Measurements from ENCODE around the gene SELENOI.
"Not testable (repeated sequence)": the region's sequence is repeated elsewhere in the genome, so short reads cannot be mapped to it uniquely, and the experiment has no call there.

SELENOI gene

GRCh38 chr2:26326514-26326913 is 19.4 kb upstream of the SELENOI start:
- no peak for FAIRE-seq
- DNase-seq (ENCODE audit: low spot score), result no peak

GRCh38 chr2:26327291-26328272 is 18.4 kb upstream of the SELENOI start:
- FAIRE-seq (no peak), DNase-seq (ENCODE audit: low spot score) (no peak)

GRCh38 chr2:26329083-26329482 is 16.9 kb upstream of the SELENOI start:
- not testable (repeated sequence) for FAIRE-seq; DNase-seq (ENCODE audit: low spot score)

GRCh38 chr2:26330114-26330549 is 15.8 kb upstream of the SELENOI start:
- DNase-seq (ENCODE audit: low spot score), result peak; percentile 67
- peak; percentile 89 for FAIRE-seq

- no peak for FAIRE-seq
- no peak for DNase-seq (ENCODE audit: low spot score)
Measured at GRCh38 chr2:26330604-26331003, 15.3 kb upstream of the SELENOI start.

- DNase-seq (ENCODE audit: low spot score); FAIRE-seq: not testable (repeated sequence)
Measured at GRCh38 chr2:26331321-26331720, 14.6 kb upstream of the SELENOI start.

GRCh38 chr2:26333293-26333692 is 12.7 kb upstream of the SELENOI start:
- DNase-seq (ENCODE audit: low spot score) (peak; percentile 43), FAIRE-seq (no peak)

- no peak for FAIRE-seq
Measured at GRCh38 chr2:26335231-26335630, 10.7 kb upstream of the SELENOI start.

GRCh38 chr2:26336719-26337118 is 9.2 kb upstream of the SELENOI start:
- no peak for FAIRE-seq
- no peak for DNase-seq (ENCODE audit: low spot score)

More at GRCh38 chr2:26335231-26335630, 10.7 kb upstream of the SELENOI start:
- DNase-seq (ENCODE audit: low spot score), result no peak

GRCh38 chr2:26337298-26337697 is 8.6 kb upstream of the SELENOI start:
- FAIRE-seq, result no peak
- DNase-seq (ENCODE audit: low spot score), result no peak

- no peak for DNase-seq (ENCODE audit: low spot score)
- no peak for FAIRE-seq
Measured at GRCh38 chr2:26340831-26341230, 5.1 kb upstream of the SELENOI start.

GRCh38 chr2:26344581-26345282 is 1.2 kb upstream of the SELENOI start:
- DNase-seq (ENCODE audit: low spot score), result peak; percentile 50
- FAIRE-seq, result no peak

- FAIRE-seq (no peak), DNase-seq (ENCODE audit: low spot score) (no peak)
Measured at GRCh38 chr2:26345283-26345544, 729 bp upstream of the SELENOI start.

GRCh38 chr2:26346454-26347053 is 611 bp downstream of the SELENOI start, which contains the start of gene ADGRF3:
Gene ADGRF3, minus strand, starts transcription at chr2:26346789. Its CDS starts 555 bp downstream, at chr2:26346234.
- no peak for FAIRE-seq
- peak; percentile 55 for DNase-seq (ENCODE audit: low spot score)

- FAIRE-seq (no peak), DNase-seq (ENCODE audit: low spot score) (no peak)
Measured at GRCh38 chr2:26347286-26347865, 1.4 kb downstream of the SELENOI start.

GRCh38 chr2:26349690-26350089 is 3.7 kb downstream of the SELENOI start:
- no peak for DNase-seq (ENCODE audit: low spot score)
- FAIRE-seq, result no peak

GRCh38 chr2:26351375-26352090 is 5.6 kb downstream of the SELENOI start:
- FAIRE-seq (no peak), DNase-seq (ENCODE audit: low spot score) (no peak)

GRCh38 chr2:26352892-26353291 is 6.9 kb downstream of the SELENOI start:
- FAIRE-seq (peak; percentile 83), DNase-seq (ENCODE audit: low spot score) (peak; percentile 45)

- DNase-seq (ENCODE audit: low spot score); FAIRE-seq: not testable (repeated sequence)
Measured at GRCh38 chr2:26354469-26354868, 8.5 kb downstream of the SELENOI start.

- FAIRE-seq, result peak; percentile 87
- peak; percentile 66 for DNase-seq (ENCODE audit: low spot score)
Measured at GRCh38 chr2:26355038-26355995, 9.4 kb downstream of the SELENOI start.
